Gastrocnemius medialis (tissue), 4 donors: ENCODE results near the gene CALML3.

Experiments used
- POLR2A ChIP-seq, 2 donors: fragments of 450-650 bp; IDR thresholded peaks; one replicate each; pipeline ENCODE4 v1.6.1; 2017; ENCODE audit warnings: antibody characterized with exemption in 2 of 2, mild to moderate bottlenecking in 2 of 2, moderate library complexity in 2 of 2
- TF ChIP-seq, protein P1 (sequence below), 5 experiments: fragments of 450-650 bp in 3 of 5; fragments of 200-600 bp in 2 of 5; sonication (generic) in 2 of 5; IDR thresholded peaks in 4 of 5; conservative IDR thresholded peaks in 1 of 5; 1 replicate in 4 of 5; 2 replicates in 1 of 5; pipeline ENCODE4 v1.5.1; 2016 to 2019; ENCODE audit warnings: antibody characterized with exemption in 5 of 5, mild to moderate bottlenecking in 3 of 5, moderate library complexity in 3 of 5

DNA sequence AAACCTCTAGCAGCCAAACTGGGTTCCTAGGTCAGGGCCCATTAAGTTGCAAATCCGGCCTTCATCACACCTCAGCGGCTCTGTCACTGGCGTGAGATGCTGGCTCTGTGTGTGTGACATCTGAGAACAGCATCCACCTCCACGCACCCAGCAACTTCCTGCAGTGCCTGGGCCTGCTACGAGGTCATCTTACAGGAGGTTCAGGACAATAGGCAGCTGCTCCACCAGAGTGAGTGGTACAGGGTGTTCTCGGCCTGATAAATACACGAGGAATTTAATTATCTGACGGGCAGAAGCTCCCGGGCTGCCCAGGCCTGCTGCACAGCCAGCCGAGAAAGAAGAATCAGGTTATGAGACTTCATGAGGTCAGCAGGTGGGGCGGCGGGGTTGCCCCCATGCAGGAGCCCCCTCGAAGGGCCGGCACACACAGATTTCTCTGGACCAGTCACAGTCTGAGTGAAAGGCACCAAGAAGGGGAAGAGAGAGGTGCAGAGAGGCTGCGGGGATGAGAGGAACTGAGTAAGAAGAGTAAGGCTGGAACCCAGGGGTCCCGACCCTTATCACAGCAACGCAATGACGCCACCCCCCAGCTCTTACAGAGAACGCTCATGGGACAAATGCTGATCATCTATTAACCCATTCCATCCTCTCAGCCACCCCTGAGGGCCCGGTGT is 49.3 kb downstream of the CALML3 start:
- TF ChIP-seq, protein P1, sequence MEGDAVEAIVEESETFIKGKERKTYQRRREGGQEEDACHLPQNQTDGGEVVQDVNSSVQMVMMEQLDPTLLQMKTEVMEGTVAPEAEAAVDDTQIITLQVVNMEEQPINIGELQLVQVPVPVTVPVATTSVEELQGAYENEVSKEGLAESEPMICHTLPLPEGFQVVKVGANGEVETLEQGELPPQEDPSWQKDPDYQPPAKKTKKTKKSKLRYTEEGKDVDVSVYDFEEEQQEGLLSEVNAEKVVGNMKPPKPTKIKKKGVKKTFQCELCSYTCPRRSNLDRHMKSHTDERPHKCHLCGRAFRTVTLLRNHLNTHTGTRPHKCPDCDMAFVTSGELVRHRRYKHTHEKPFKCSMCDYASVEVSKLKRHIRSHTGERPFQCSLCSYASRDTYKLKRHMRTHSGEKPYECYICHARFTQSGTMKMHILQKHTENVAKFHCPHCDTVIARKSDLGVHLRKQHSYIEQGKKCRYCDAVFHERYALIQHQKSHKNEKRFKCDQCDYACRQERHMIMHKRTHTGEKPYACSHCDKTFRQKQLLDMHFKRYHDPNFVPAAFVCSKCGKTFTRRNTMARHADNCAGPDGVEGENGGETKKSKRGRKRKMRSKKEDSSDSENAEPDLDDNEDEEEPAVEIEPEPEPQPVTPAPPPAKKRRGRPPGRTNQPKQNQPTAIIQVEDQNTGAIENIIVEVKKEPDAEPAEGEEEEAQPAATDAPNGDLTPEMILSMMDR (IDR thresholded peaks at IDR 0.05 in 4 of 5, conservative IDR thresholded peaks at IDR 0.05 in 1 of 5): no peak
- no peak for TF ChIP-seq POLR2A (IDR thresholded peaks at IDR 0.05)
